Activated gamma-delta T cell treated with Interleukin-2 at 50 U/mL for 16 hours (primary cell): ENCODE data around the gene CNNM3.
"Not testable (repeated sequence)": the region's sequence is repeated elsewhere in the genome, so short reads cannot be mapped to it uniquely, and the experiment has no call there.

ENCODE experiments used
- DNase-seq: peaks from one replicate; pipeline ENCODE4 v3.0.0-alpha.2; 2020

The CNNM3 gene

GRCh38 chr2:96800061-96801004, 15.7 kb upstream of the CNNM3 start:
- no peak for DNase-seq

- peak; percentile 73 for DNase-seq
Measured at GRCh38 chr2:96801005-96801785, 14.9 kb upstream of the CNNM3 start.

- DNase-seq, result no peak
Measured at GRCh38 chr2:96801786-96802595, 14.1 kb upstream of the CNNM3 start.

- no peak for DNase-seq
Measured at GRCh38 chr2:96802721-96803120, 13.3 kb upstream of the CNNM3 start.

- no peak for DNase-seq
Measured at GRCh38 chr2:96804986-96805385, 11.1 kb upstream of the CNNM3 start.

GRCh38 chr2:96805946-96806345, 10.1 kb upstream of the CNNM3 start:
- not testable (repeated sequence) for DNase-seq

- peak; percentile 64 for DNase-seq
Measured at GRCh38 chr2:96806468-96807126, 9.5 kb upstream of the CNNM3 start.

- DNase-seq, result no peak
Measured at GRCh38 chr2:96807127-96807471, 9.0 kb upstream of the CNNM3 start.

- DNase-seq, result no peak
Measured at GRCh38 chr2:96808176-96808837, 7.8 kb upstream of the CNNM3 start.

- no peak for DNase-seq
Measured at GRCh38 chr2:96809216-96809882, 6.7 kb upstream of the CNNM3 start.

- DNase-seq, result no peak
Measured at GRCh38 chr2:96809951-96810782, 5.9 kb upstream of the CNNM3 start.

GRCh38 chr2:96810783-96811192, 5.3 kb upstream of the CNNM3 start:
- DNase-seq, result no peak

- DNase-seq, result no peak
Measured at GRCh38 chr2:96811917-96812316, 4.2 kb upstream of the CNNM3 start.

GRCh38 chr2:96813656-96814055, 2.4 kb upstream of the CNNM3 start:
- DNase-seq, result no peak

GRCh38 chr2:96815326-96816126, 542 bp upstream of the CNNM3 start:
- no peak for DNase-seq

GRCh38 chr2:96816836-96817702, 1.0 kb downstream of the CNNM3 start:
- no peak for DNase-seq

GRCh38 chr2:96817882-96818281, 1.8 kb downstream of the CNNM3 start:
- DNase-seq, result no peak

- DNase-seq, result no peak
Measured at GRCh38 chr2:96819128-96819875, 3.2 kb downstream of the CNNM3 start.
